Hematopoietic multipotent progenitor cell (in vitro differentiated cells): ENCODE data around the gene OGFRL1. TPM values are rescaled to one million over a fixed set of nuclear protein-coding genes. Genes with fewer than 3 reads are reported as not detected.

Experiments used
- DNase-seq, 3 donors: peaks; one replicate each; pipeline ENCODE4 v3.0.0-alpha.2; 2011 to 2015; ENCODE audit warnings: low read depth in 2 of 3, low spot score in 2 of 3
- total RNA-seq: library from RNA; depleted of rRNA; stranded (reverse); fragments of >200 nt; gene quantifications from one replicate; pipeline ENCODE4 v1.2.3, GENCODE V29; 2012

OGFRL1 gene
- total RNA-seq, 1 donor, result 4.0 TPM

GRCh38 chr6:71284785-71285184 is 3.8 kb upstream of the OGFRL1 start:
- no peak for DNase-seq

- DNase-seq, result peak in 2 of 3 donors; percentile 48 to 68
Observed at GRCh38 chr6:71287038-71287437, 1.6 kb upstream of the OGFRL1 start.

GRCh38 chr6:71287926-71288227 is 734 bp upstream of the OGFRL1 start:
- no peak for DNase-seq

GRCh38 chr6:71289039-71289801 is 609 bp downstream of the OGFRL1 start:
- DNase-seq, result peak in 2 of 3 donors; percentile 54 to 65

- DNase-seq, result no peak
Observed at GRCh38 chr6:71289802-71290175, 1.2 kb downstream of the OGFRL1 start.

- DNase-seq, result no peak
Observed at GRCh38 chr6:71290611-71291010, 2.0 kb downstream of the OGFRL1 start.

- no peak for DNase-seq
Observed at GRCh38 chr6:71292001-71292400, 3.4 kb downstream of the OGFRL1 start.

GRCh38 chr6:71294121-71294523 is 5.5 kb downstream of the OGFRL1 start:
- DNase-seq, result no peak

GRCh38 chr6:71298459-71298858 is 9.8 kb downstream of the OGFRL1 start:
- no peak for DNase-seq

- no peak for DNase-seq
Observed at GRCh38 chr6:71299541-71300470, 11.2 kb downstream of the OGFRL1 start.

GRCh38 chr6:71300561-71301168 is 12.1 kb downstream of the OGFRL1 start:
- DNase-seq, result no peak

- DNase-seq, result no peak
Observed at GRCh38 chr6:71301546-71301945, 12.9 kb downstream of the OGFRL1 start.

GRCh38 chr6:71309656-71310055 is 21.0 kb downstream of the OGFRL1 start:
- no peak for DNase-seq

- no peak for DNase-seq
Observed at GRCh38 chr6:71310261-71310660, 21.6 kb downstream of the OGFRL1 start.

- no peak for DNase-seq
Observed at GRCh38 chr6:71312089-71312488, 23.5 kb downstream of the OGFRL1 start.

- DNase-seq, result no peak
Observed at GRCh38 chr6:71317441-71317840, 28.8 kb downstream of the OGFRL1 start.

GRCh38 chr6:71320041-71320440 is 31.4 kb downstream of the OGFRL1 start:
- no peak for DNase-seq

GRCh38 chr6:71321314-71321713 is 32.7 kb downstream of the OGFRL1 start:
- DNase-seq, result no peak

- peak in 1 of 3 donors; percentile 5 for DNase-seq
Observed at GRCh38 chr6:71324194-71324785, 35.7 kb downstream of the OGFRL1 start.

- no peak for DNase-seq
Observed at GRCh38 chr6:71326611-71327010, 38.0 kb downstream of the OGFRL1 start.

- no peak for DNase-seq
Observed at GRCh38 chr6:71330501-71330900, 41.9 kb downstream of the OGFRL1 start.
